Adrenal gland (tissue), 5 donors: ENCODE results near the gene KRT80.

Experiments used
- POLR2A ChIP-seq, 2 donors: fragments of 450-650 bp; IDR thresholded peaks; one replicate each; pipeline ENCODE4 v1.6.1; 2017; ENCODE audit warnings: antibody characterized with exemption in 2 of 2, mild to moderate bottlenecking in 2 of 2, moderate library complexity in 1 of 2
- TF ChIP-seq, protein P1 (sequence below), 6 experiments: fragments of 450-650 bp in 4 of 6; fragments of 200-600 bp in 2 of 6; sonication (generic) in 1 of 6; IDR thresholded peaks; 1 replicate in 5 of 6; 2 replicates in 1 of 6; pipeline versions ENCODE4 v1.5.1 to v1.8.0; 2016 to 2021; ENCODE audit warnings: antibody characterized with exemption in 6 of 6, mild to moderate bottlenecking in 2 of 6, moderate library complexity in 1 of 6
- donor health status: DM: no; HTN: no; CAD: no.

DNA sequence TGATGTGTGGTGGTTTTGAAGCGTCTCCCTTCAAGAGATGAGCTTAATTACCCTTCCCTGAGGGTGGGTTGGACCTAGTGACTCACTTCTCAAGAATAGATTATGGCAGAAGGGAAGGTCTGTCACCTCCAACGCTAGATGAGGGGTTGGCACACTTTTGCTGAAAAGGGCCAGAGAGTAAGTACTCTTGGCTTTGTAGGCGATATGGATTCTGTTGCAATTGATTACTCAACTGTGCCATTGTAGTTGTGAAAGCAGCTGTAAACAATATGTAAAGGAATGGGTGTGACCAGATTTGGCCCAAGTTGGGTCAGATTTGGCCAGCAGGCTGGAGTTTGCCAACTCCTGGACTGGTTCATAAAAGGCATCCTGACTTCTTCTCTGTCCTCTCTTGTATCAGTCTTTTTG lies 59.1 kb downstream of the KRT80 start:
- TF ChIP-seq, protein P1, sequence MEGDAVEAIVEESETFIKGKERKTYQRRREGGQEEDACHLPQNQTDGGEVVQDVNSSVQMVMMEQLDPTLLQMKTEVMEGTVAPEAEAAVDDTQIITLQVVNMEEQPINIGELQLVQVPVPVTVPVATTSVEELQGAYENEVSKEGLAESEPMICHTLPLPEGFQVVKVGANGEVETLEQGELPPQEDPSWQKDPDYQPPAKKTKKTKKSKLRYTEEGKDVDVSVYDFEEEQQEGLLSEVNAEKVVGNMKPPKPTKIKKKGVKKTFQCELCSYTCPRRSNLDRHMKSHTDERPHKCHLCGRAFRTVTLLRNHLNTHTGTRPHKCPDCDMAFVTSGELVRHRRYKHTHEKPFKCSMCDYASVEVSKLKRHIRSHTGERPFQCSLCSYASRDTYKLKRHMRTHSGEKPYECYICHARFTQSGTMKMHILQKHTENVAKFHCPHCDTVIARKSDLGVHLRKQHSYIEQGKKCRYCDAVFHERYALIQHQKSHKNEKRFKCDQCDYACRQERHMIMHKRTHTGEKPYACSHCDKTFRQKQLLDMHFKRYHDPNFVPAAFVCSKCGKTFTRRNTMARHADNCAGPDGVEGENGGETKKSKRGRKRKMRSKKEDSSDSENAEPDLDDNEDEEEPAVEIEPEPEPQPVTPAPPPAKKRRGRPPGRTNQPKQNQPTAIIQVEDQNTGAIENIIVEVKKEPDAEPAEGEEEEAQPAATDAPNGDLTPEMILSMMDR (IDR thresholded peaks at IDR 0.05), result no peak
- no peak for TF ChIP-seq POLR2A (IDR thresholded peaks at IDR 0.05)
